Mesenchymal stem cell (in vitro differentiated cells and primary cell): ENCODE results near the gene FKBP8.
A peak's percentile ranks its signal among the peaks of the same experiment; 100 is the strongest.

Source experiments
- DNase-seq: peaks from one replicate; pipeline ENCODE4 v3.0.0-alpha.2; 2013
- H2AFZ ChIP-seq: one replicate; pipeline ENCODE4 v1.6.1; 2013; ENCODE audit warnings: low read depth, mild to moderate bottlenecking, control low read depth, inconsistent platforms, low read length, moderate library complexity
- H2AK5ac ChIP-seq: 2 replicates; pipeline ENCODE4 v1.6.1; 2013; ENCODE audit warnings: low read length, moderate library complexity, mild to moderate bottlenecking, inconsistent platforms; ENCODE audit not compliant: severe bottlenecking
- H2BK120ac ChIP-seq: one replicate; pipeline ENCODE4 v1.6.1; 2013; ENCODE audit warnings: low read depth, mild to moderate bottlenecking, inconsistent platforms, low read length, moderate library complexity
- H2BK12ac ChIP-seq, 2 experiments: one replicate each; pipeline ENCODE4 v1.6.1; 2013; ENCODE audit warnings: inconsistent platforms in 2 of 2, low read length in 2 of 2, mild to moderate bottlenecking in 2 of 2, moderate library complexity in 2 of 2, control low read depth in 1 of 2
- H2BK15ac ChIP-seq: one replicate; pipeline ENCODE4 v1.6.1; 2013; ENCODE audit warnings: mild to moderate bottlenecking, low read depth, inconsistent platforms; ENCODE audit not compliant: poor library complexity, severe bottlenecking
- H2BK5ac ChIP-seq: 2 replicates; pipeline ENCODE4 v1.6.1; 2013; ENCODE audit warnings: low read depth, mild to moderate bottlenecking, low read length, control low read depth, inconsistent platforms; ENCODE audit not compliant: poor library complexity, severe bottlenecking
- H3K14ac ChIP-seq, 2 experiments: one replicate each; pipeline ENCODE4 v1.6.1; 2013; ENCODE audit warnings: inconsistent platforms in 2 of 2, low read length in 2 of 2, control low read depth in 1 of 2, mild to moderate bottlenecking in 1 of 2, moderate library complexity in 1 of 2
- H3K18ac ChIP-seq, 2 experiments: one replicate each; pipeline ENCODE4 v1.6.1; 2013; ENCODE audit warnings: inconsistent platforms in 2 of 2, low read length in 2 of 2, control low read depth in 1 of 2, low read depth in 1 of 2, mild to moderate bottlenecking in 1 of 2
- H3K23ac ChIP-seq, 2 experiments: one replicate each; pipeline ENCODE4 v1.6.1; 2013; ENCODE audit warnings: inconsistent platforms in 2 of 2, low read length in 2 of 2, mild to moderate bottlenecking in 2 of 2, moderate library complexity in 2 of 2, control low read depth in 1 of 2
- H3K27ac ChIP-seq: 2 replicates; pipeline ENCODE4 v1.5.1; 2013; ENCODE audit warnings: mild to moderate bottlenecking, moderate library complexity, low read length, control low read depth, inconsistent platforms; ENCODE audit not compliant: poor library complexity, severe bottlenecking
- H3K27me3 ChIP-seq, 2 experiments: 2 replicates each; pipeline versions ENCODE4 v1.6.1 to v1.7.0; 2013; ENCODE audit warnings: low read length in 2 of 2, mild to moderate bottlenecking in 2 of 2, moderate library complexity in 2 of 2, control low read depth in 1 of 2, inconsistent platforms in 1 of 2; ENCODE audit not compliant: control insufficient read depth in 1 of 2, insufficient read depth in 1 of 2
- H3K36me3 ChIP-seq, 2 experiments: 2 replicates each; pipeline versions ENCODE4 v1.6.1 to v1.7.0; 2013; ENCODE audit warnings: low read length in 2 of 2, control low read depth in 1 of 2, inconsistent platforms in 1 of 2, low read depth in 1 of 2, mild to moderate bottlenecking in 1 of 2; ENCODE audit not compliant: insufficient read depth in 2 of 2, control insufficient read depth in 1 of 2
- H3K4ac ChIP-seq, 2 experiments: one replicate each; pipeline ENCODE4 v1.6.1; 2013; ENCODE audit warnings: inconsistent platforms in 2 of 2, low read length in 2 of 2, mild to moderate bottlenecking in 2 of 2, moderate library complexity in 2 of 2, control low read depth in 1 of 2, low read depth in 1 of 2
- H3K4me1 ChIP-seq: 2 replicates; pipeline ENCODE4 v1.6.1; 2013; ENCODE audit warnings: low read depth, low read length, control low read depth; ENCODE audit not compliant: control insufficient read depth, insufficient read depth
- H3K4me2 ChIP-seq: 2 replicates; pipeline ENCODE4 v1.6.1; 2013; ENCODE audit warnings: low read length, mild to moderate bottlenecking, inconsistent platforms; ENCODE audit not compliant: poor library complexity, severe bottlenecking
- H3K4me3 ChIP-seq, 2 experiments: 2 replicates each; pipeline versions ENCODE4 v1.5.1 to v1.7.0; 2013; ENCODE audit warnings: low read length in 2 of 2, mild to moderate bottlenecking in 2 of 2, control low read depth in 1 of 2, low read depth in 1 of 2; ENCODE audit not compliant: insufficient read depth in 1 of 2
- H3K79me1 ChIP-seq: replicated peaks from 2 replicates; pipeline ENCODE4 v1.6.1; 2013; ENCODE audit warnings: mild to moderate bottlenecking, control low read depth, low read length, inconsistent platforms; ENCODE audit not compliant: poor library complexity, severe bottlenecking
- H3K9ac ChIP-seq: 2 replicates; pipeline ENCODE4 v1.7.0; 2013; ENCODE audit warnings: mild to moderate bottlenecking, low read length, moderate library complexity
- H3K9me3 ChIP-seq: 2 replicates; pipeline ENCODE4 v1.7.0; 2013; ENCODE audit warnings: mild to moderate bottlenecking, low read length; ENCODE audit not compliant: control insufficient read depth
- H4K8ac ChIP-seq: one replicate; pipeline ENCODE4 v1.6.1; 2013; ENCODE audit warnings: inconsistent platforms, mild to moderate bottlenecking, low read length, moderate library complexity
- H4K91ac ChIP-seq: one replicate; pipeline ENCODE4 v1.6.1; 2013; ENCODE audit warnings: mild to moderate bottlenecking, low read length, inconsistent platforms
- WGBS: methylation state at CpG from one replicate; pipeline ENCODE4 v1.1.7; 2013; ENCODE audit warnings: mixed read lengths; 5-methylcytosine and 5-hydroxymethylcytosine counted together

Gene FKBP8

GRCh38 chr19:18489627-18490184 lies 53.7 kb downstream of the FKBP8 start:
- H2BK120ac ChIP-seq = no peak overlapping the region
- no peak overlapping the region for H4K91ac ChIP-seq
- H3K23ac ChIP-seq = no peak overlapping the region
- peaks cover 51% of the 10 kb centered on the region for H3K4me1 ChIP-seq
- no peak overlapping the region for H4K8ac ChIP-seq
- H2BK15ac ChIP-seq = no peak overlapping the region
- H3K36me3 ChIP-seq = peaks cover 0 to 26% of the 10 kb centered on the region in 2 experiments
- H3K27ac ChIP-seq = no peak overlapping the region
- no peak overlapping the region for H2AFZ ChIP-seq
- H3K4me2 ChIP-seq = no peak overlapping the region
- peak overlapping the region in 1 of 2 experiments; percentile 24 for H3K4ac ChIP-seq
- H3K9me3 ChIP-seq = no peaks in the 10 kb centered on the region
- peaks cover 54% of the 10 kb centered on the region for H3K79me1 ChIP-seq
- H3K14ac ChIP-seq = no peak overlapping the region
- H3K18ac ChIP-seq = no peak overlapping the region
- no peak overlapping the region for H3K4me3 ChIP-seq
- H3K27me3 ChIP-seq = no peaks in the 10 kb centered on the region
- H2BK5ac ChIP-seq = no peak overlapping the region
- no peak for DNase-seq
- no peak overlapping the region for H2AK5ac ChIP-seq
- no peak overlapping the region for H3K9ac ChIP-seq
- no peak overlapping the region for H2BK12ac ChIP-seq
- WGBS = 93% methylated on average over 14 of the region's 14 CpGs

GRCh38 chr19:18488838-18489626 lies 54.3 kb downstream of the FKBP8 start:
- no peak overlapping the region for H3K23ac ChIP-seq
- no peak overlapping the region for H2BK15ac ChIP-seq
- DNase-seq = peak; percentile 48
- H3K27me3 ChIP-seq = no peaks in the 10 kb centered on the region
- WGBS = 64% methylated on average over 22 of the region's 22 CpGs
- no peak overlapping the region for H3K4me3 ChIP-seq
- no peak overlapping the region for H3K4ac ChIP-seq
- H3K9me3 ChIP-seq = no peaks in the 10 kb centered on the region
- no peak overlapping the region for H2BK5ac ChIP-seq
- H3K18ac ChIP-seq = no peak overlapping the region
- H2AK5ac ChIP-seq = no peak overlapping the region
- no peak overlapping the region for H3K27ac ChIP-seq
- no peak overlapping the region for H3K14ac ChIP-seq
- H3K4me2 ChIP-seq = no peak overlapping the region
- peaks cover 51% of the 10 kb centered on the region for H3K79me1 ChIP-seq
- H4K8ac ChIP-seq = no peak overlapping the region
- no peak overlapping the region for H2BK12ac ChIP-seq
- no peak overlapping the region for H3K9ac ChIP-seq
- H3K36me3 ChIP-seq = peaks cover 0 to 26% of the 10 kb centered on the region in 2 experiments
- H3K4me1 ChIP-seq = peaks cover 48% of the 10 kb centered on the region
- no peak overlapping the region for H2BK120ac ChIP-seq
- no peak overlapping the region for H2AFZ ChIP-seq
- H4K91ac ChIP-seq = no peak overlapping the region

GRCh38 chr19:18488403-18488723 lies 55.0 kb downstream of the FKBP8 start:
- Histone ChIP-seq H3K27me3 (no peaks in the 10 kb centered on the region), H2AFZ (no peak overlapping the region), H4K91ac (no peak overlapping the region), H3K79me1 (peaks cover 50% of the 10 kb centered on the region), H3K4me3 (no peak overlapping the region), H2BK15ac (no peak overlapping the region), H2BK5ac (no peak overlapping the region), H3K27ac (no peak overlapping the region), H3K36me3 (peaks cover 0 to 23% of the 10 kb centered on the region in 2 experiments), H2BK120ac (no peak overlapping the region), H3K23ac (no peak overlapping the region), H3K9me3 (no peaks in the 10 kb centered on the region), H2AK5ac (no peak overlapping the region), H3K9ac (no peak overlapping the region), H3K14ac (no peak overlapping the region), H3K4ac (no peak overlapping the region), H3K18ac (no peak overlapping the region), H3K4me1 (peaks cover 49% of the 10 kb centered on the region), H4K8ac (no peak overlapping the region), H3K4me2 (no peak overlapping the region), H2BK12ac (no peak overlapping the region)
- no peak for DNase-seq
- 97% methylated on average over 6 of the region's 6 CpGs for WGBS

- Histone ChIP-seq H2AK5ac (no peak overlapping the region), H3K27me3 (no peaks in the 10 kb centered on the region)
- 95% methylated on average over 17 of the region's 17 CpGs for WGBS
Observed at GRCh38 chr19:18487576-18488402, 55.6 kb downstream of the FKBP8 start.

More at GRCh38 chr19:18487576-18488402, 55.6 kb downstream of the FKBP8 start:
- Histone ChIP-seq H3K18ac (no peak overlapping the region), H2BK15ac (peak overlapping the region; percentile 17), H2BK120ac (no peak overlapping the region), H3K4me2 (no peak overlapping the region), H4K8ac (peak overlapping the region; percentile 19), H3K14ac (no peak overlapping the region), H3K27ac (no peak overlapping the region), H3K23ac (no peak overlapping the region), H2AFZ (no peak overlapping the region), H3K4me1 (peaks cover 54% of the 10 kb centered on the region), H2BK12ac (no peak overlapping the region), H3K4me3 (no peak overlapping the region), H3K79me1 (peaks cover 50% of the 10 kb centered on the region), H3K9me3 (no peaks in the 10 kb centered on the region), H3K4ac (no peak overlapping the region), H3K9ac (no peak overlapping the region), H3K36me3 (peaks cover 0 to 20% of the 10 kb centered on the region in 2 experiments), H4K91ac (peak overlapping the region; percentile 6), H2BK5ac (no peak overlapping the region)
- DNase-seq = no peak
